ENCODE results near the gene CAMLG.
"Not testable (repeated sequence)": the region's sequence is repeated elsewhere in the genome, so short reads cannot be mapped to it uniquely, and the experiment has no call there.

Gene CAMLG

DNA sequence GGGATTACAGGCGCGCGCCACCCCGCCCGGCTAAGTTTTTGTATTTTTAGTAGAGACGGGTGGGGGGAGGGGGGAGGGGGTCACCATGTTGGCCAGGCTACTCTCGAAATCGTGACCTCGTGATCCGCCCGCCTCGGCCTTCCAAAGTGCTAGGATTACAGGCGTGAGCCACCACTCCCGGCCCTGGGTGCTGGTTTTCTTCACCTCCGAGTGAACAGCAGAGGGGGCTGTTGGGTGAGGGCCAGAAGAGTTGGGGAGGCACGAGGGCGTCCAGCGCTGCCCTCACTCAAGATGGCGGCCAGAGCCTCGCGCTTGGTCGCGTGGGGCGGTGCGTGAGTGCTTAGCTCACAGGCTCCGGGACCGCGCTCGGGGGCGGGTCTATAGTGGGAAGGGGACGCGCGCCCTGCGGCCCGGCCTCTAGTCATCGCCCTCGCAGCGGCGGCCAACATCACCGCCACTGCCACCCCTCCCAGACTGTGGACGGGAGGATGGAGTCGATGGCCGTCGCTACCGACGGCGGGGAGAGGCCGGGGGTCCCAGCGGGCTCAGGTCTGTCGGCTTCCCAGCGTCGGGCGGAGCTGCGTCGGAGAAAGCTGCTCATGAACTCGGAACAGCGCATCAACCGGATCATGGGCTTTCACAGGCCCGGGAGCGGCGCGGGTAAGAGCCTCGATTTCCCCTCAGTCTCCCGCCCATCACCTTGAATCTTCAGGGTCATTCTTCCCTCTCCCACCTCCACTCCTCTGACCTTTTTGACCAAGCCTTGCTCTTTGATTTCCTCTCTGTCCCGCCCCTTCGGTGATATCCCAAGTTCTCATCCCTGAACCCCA is at the start of gene CAMLG:
CAMLG (plus strand) TSS at position 416 of the 830 bp plus-strand sequence; CDS start at position 489, 73 bp downstream.
- DNase-seq (ENCODE audit: low read depth): peak; percentile 96

DNA sequence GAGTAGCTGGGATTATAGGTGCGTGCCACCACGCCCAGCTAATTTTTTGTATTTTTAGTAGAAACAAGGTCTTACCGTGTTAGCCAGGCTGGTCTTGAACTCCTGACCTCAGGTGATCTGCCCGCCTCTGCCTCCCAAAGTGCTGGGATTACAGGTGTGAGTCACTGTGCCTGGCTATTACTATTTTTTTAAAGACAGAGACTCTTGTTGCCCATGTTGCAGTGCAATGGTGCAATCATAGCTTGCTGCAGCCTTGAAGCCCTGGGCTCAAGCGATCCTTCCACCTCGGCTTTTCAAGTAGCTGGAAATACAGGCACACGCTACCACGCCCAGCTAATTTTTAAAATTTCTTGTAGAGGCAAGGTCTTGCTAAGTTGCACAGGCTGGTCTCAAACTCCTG is 48.2 kb upstream of the CAMLG start:
- DNase-seq (ENCODE audit: low read depth): not testable (repeated sequence)

DNA sequence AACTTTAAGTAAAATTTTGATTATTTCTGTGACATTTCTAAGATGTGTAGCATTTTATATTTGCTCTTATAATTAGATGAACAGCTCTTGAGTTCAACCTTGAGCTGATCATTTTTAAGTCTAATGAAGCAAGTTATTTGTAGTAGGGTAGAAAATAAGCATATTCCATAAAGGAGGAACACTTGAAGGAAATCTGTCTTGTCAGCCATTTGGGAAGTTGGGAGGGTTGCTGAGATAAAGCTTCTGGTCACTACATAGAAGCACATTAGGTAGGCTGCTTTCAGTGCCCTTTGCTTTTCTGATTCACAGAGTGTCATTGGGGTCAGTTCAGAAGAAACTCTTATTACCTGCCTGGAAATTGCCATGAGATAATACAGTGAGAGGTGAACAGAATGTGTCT is 45.6 kb upstream of the CAMLG start:
- DNase-seq (ENCODE audit: low read depth): no peak

DNA sequence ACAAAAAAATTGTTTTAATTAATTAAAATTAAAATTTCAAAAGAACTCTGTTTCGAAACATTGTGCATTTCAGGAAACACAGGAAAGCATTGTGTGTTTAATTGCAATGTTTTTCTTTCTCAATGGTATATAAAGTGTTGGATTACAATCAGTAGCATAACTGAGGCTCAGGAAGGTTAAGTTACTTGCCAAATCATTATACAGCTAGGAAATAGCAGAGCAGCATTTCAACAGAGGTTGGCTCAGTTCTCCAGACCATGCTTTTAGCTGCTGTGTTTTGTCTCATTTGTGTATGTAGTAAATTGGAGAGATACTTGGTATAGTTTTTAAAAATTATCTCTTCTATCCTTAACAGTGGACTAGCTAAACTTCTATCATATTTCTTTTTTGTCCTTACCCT is 30.0 kb upstream of the CAMLG start:
- no peak for DNase-seq (ENCODE audit: low read depth)

DNA sequence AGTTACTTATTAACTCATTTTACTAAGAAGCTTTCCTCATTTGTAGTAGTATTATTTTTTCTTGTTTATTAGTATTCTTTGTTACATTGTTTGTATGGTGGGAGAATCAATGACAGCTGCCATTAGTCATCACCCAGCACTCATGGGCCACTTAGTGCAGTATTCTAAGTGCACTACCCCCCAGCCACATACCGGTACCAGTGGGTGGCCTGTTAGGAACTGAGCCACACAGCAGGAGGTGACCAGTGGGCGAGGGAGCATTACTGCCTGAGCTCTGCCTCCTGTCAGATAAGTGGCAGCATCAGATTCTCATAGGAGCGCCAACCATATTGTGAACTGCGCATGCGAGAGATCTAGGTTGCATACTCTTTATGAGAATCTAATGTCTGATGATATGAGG is 24.2 kb upstream of the CAMLG start:
- DNase-seq (ENCODE audit: low read depth): no peak

DNA sequence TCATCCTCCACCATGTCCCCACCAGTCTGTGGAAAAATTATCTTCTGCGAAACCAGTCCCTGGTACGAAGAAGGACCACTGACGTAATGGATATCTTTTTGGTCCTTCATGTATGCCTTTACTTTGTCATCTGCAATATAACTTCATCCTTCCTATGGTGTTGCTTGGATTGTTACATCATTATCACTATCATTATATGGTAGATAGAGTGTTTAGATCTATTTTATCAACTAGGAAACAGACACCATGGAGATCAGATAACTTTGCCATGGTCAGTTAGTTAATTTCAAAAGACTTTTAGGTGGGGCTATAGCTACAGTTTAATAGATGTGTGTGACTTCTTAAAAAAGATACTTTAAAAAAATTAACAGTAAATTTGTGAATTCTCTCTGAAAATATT is 23.8 kb upstream of the CAMLG start:
- DNase-seq (ENCODE audit: low read depth): no peak

DNA sequence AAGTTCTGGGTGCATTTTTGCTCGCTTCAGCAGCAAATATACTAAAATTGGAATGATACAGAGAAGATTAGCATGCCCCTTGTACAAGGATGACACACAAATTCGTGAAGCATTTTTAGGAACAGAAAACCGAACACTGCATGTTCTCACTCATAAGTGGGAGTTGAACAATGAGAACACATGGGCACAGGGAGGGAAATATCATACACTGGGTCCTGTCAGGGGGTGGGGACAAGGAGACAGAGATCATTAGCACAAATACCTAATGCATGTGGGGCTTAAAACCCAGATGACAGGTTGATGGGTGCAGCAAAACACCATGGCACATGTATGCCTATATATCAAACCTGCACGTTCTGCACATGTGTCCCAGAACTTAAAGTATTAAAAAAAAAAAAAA is 22.9 kb upstream of the CAMLG start:
- not testable (repeated sequence) for DNase-seq (ENCODE audit: low read depth)

DNA sequence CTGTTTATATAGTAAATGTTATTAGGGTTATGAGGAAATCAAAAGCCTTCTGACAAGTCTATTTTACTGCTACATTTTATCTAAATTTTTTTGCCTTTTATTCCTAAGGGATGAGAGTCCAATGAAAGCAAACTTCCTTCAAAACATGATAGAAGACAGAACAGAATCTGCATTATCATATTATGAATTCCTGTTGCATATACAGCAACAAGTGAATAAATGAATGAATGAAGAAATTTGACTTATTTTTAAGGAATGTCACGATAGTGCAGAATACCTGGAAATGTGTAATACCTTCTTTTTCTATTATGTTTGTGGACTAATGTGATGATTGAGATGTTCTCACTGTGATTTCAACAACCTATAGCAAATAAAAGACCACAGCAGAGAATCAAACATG is 13.5 kb upstream of the CAMLG start:
- DNase-seq (ENCODE audit: low read depth): no peak

DNA sequence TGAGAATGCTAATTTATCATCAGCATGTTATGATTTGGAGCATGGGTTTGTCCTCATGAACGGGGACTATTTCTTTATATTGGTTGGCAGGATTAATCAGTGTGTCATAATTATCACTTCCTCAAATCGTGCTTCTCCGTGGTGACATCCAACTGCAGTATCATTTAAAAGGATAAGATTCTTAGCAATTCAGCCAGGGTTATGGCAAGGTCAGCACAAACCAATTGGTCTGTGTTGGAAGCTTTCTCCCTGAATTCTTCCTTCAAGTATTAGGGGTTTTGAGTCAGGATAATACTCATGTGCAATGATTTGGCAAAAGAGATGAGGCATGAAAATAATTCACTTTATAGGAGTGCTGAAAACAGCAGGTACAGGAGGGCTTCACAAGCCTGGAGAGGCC is 5.5 kb upstream of the CAMLG start:
- no peak for DNase-seq (ENCODE audit: low read depth)

DNA sequence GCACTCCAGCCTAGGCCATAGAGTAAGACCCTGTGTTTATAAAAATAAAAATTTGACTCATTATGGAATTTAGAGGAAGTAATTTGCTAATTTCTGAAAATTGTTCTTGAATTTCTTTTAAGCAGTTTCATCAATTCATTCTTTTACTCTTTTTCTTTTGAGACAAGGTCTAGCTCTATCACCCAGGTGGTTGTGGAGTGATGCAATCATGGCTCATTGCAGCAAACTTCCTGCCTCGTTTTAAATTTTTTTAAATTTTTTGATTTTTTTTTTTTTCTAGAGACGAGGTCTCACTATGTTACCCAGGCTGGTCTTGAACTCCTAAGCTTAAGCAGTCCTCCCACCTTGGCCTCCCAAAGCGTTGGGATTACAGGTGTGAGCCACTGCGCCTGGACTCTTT is 3.1 kb upstream of the CAMLG start:
- DNase-seq (ENCODE audit: low read depth): no peak

DNA sequence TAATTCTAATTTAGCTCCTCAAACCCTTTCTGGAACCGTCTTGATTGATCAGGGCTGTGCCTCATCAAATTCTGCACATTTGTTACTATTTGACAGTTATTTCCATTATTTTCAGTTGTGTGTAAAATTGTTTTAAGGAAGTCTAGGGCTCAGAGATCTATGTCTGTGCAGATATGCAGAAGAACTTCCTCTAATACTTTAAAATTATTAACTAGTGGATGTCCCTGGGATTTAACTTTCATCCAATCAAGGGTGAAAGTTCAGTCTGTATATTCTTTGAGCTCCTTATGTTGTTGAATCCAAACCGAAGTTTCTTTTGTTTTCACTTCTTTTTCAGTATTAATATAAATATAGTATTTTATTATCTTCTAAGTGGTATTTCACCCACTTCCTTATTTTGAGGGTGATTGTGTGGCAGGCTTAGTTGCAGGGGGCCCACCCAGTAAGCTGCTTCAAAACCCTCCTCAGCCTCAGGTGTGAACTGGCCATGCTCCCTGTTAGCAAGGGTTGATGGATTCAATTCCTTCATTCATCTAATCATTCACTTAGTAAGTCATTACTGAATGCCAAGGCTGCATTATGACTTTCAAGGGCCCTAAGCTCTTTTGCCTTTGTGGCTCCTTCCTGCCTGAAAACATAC is 2.1 kb upstream of the CAMLG start:
- DNase-seq (ENCODE audit: low read depth): no peak

DNA sequence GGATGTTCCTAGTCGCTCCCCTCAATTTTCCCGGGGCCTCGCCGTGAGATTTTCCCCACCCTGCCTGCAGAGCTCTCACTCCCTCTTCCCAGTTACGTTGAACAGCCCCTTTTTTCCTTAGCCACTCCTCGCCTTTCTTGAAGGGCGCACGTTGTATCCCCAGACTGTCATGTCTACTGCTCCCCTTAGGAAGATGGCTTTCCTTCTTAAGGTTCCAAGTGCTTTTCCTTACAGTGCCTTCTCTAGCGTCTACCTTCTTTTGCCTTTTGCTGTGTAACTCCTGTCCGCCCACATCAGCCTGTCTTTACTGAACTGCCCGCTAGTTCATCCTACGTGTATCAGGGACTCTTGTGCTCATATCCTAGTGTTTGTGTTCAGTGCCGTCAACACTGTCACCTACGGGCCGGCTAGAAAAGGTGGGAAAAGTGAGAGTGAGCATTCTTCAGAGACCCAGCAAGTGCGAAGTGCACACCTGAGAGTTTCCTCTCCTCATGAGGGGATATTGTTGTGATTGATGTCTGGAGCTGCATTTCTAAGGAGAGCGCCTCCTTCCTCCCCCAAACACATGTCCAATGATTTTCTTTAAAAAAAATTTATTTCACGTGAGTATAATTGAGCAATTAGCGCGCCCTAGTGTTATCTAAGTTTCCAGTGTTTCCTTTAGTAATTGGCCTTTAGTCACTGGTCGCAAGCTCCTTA is 764 bp downstream of the CAMLG start:
- no peak for DNase-seq (ENCODE audit: low read depth)

DNA sequence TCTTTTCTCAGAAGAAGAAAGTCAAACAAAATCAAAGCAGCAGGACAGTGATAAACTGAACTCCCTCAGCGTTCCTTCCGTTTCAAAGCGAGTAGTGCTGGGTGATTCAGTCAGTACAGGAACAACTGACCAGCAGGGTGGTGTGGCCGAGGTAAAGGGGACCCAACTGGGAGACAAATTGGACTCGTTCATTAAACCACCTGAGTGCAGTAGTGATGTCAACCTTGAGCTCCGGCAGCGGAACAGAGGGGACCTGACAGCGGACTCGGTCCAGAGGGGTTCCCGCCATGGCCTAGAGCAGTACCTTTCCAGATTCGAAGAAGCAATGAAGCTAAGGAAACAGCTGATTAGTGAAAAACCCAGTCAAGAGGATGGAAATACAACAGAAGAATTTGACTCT is 2.7 kb downstream of the CAMLG start:
- DNase-seq (ENCODE audit: low read depth): no peak

DNA sequence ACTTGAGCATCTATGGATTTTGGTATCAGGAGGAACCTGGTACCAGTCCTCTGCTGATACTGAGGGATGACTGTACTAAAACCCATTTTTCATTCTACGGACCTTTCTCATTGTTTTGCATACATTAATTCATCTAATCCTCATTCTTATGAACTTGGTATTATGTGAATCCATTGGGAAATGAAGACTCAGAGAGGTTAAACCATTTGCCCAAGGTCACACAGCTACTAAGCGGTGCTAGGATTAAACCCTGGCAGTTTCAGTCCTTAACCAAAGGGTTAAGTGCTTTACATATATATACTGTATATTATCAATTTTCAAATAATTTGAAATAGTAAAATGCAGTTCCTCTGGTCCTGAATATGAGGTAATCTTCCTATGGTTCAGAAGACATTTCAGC is 3.8 kb downstream of the CAMLG start:
- DNase-seq (ENCODE audit: low read depth): no peak

DNA sequence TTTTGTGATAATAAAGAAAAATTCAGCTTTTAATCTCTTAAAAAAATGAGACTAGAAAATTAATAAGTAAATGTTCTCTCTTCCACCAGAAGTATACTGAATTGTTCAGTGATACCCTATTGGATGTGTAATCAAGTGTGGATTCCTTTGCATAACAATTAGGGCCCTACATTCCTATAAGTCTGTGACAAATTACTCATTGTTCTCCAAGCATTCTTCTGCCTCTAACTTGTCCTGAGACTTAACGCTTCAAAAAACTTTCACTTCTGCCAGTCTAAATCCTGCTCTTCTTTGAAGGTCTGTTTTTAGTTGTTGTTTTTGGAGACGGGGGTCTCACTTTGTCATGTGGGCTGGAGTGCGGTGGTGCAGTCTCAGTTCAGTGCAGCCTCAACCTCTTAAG is 11.1 kb downstream of the CAMLG start:
- DNase-seq (ENCODE audit: low read depth): no peak

DNA sequence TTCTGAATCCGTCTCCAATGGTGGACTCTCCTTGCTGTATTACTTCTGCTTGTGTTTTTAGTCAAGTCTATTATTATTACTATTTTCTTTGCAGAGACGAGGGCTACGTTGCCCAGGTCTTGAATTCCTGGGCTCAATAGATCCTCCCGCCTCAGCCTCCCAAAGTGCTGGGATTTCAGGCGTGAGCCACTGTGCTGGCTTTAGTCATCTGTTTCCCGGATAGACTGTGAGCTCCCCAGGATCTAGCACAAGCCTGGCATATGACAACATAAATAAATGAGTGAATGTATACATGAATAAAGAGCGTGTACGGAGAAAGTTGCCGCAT is 19.8 kb downstream of the CAMLG start:
- no peak for DNase-seq (ENCODE audit: low read depth)

DNA sequence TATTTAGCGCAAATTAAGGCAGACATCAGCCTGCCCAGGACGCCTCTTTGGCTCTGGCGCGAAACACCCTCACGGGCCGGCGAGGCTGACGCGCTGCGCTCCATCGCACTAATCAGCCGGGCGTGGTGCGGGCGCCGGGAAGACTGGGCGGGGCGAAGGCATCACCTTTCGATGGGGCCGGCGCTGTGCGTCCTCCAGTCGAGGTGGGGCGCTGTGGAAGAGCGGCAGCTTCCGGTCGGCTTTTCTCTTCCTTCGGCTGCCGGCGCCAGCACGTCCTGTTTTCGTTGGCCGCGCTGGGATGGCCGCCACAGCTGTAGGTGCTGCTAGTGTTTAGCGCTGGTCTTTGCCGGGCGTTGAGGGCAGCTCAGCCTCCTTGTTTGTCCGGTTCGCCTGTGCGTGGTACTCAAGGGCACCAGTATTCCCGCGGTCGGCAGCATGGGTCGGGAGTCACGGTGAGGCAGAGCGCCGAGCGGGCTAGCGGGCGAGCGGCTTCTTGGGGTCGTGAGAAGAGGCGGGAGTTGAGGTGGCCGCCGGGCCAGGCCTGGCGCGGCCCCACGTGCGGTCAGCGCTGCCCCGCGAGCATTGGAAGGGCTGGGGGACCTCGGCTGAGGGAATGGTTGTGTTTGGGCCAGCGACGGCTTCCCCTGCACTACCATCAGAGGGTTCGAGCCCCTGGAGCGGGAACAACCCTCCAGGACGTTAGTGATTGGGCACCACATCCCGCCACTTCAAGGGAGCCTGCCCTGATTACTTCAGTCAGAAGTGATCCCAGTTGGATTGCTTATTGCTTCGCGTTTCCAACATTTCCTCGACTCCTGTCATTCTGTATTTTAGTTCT is 20.4 kb downstream of the CAMLG start, which contains the start of gene DDX46:
DDX46 (plus strand) TSS at position 276 of the 838 bp plus-strand sequence; CDS start at position 436, 160 bp downstream.
- peak; percentile 90 for DNase-seq (ENCODE audit: low read depth)

DNA sequence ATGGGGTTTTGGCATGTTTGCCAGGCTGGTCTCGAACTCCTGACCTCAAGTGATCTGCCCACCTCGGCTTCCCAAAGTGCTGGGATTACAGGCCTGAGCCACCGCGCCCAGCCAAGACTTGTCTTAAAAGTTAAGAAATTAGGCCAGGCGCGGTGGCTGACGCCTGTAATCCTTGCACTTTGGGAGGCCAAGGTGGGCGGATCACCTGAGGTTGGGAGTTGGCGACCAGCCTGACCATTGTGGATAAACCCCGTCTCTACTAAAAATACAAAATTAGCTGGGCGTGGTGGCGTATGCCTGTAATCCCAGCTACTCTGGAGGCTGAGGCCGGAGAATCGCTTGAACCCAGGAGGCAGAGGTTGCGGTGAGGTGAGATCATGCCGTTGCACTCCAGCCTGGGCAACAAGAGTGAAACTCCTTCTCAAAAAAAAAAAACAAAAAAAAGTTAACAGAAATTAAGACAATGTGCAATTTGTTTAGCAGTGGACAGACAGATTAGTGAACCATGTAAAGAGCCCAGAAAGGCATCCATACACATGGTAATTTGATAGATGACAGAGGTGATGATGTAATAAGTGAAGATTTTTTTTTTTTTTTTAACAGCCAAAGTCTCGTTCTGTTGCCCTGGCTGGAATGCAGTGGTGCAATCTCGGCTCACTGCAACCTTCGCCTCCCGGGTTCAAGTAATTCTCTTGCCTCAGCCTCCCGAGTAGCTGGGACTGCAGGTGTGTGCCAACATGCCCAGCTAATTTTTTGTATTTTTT is 29.4 kb downstream of the CAMLG start:
- DNase-seq (ENCODE audit: low read depth): not testable (repeated sequence)

DNA sequence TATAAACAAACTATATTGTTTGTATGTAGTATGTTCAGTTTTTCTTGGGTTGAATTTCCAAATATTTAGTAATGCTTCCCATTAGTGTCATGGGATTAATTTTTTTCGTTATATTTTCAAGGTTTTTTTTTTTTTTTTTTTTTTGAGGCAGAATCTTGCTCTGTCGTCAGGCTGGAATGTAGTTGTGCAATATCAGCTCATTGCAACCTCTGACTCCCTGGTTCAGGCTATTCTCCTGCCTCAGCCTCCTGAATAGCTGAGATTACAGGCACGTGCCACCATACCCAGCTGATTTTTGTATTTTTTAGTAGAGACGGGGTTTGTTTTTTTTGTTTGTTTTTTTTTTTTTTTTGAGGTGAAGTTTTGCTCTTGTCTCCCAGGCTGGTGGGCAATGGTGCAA is 30.9 kb downstream of the CAMLG start:
- no peak for DNase-seq (ENCODE audit: low read depth)

DNA sequence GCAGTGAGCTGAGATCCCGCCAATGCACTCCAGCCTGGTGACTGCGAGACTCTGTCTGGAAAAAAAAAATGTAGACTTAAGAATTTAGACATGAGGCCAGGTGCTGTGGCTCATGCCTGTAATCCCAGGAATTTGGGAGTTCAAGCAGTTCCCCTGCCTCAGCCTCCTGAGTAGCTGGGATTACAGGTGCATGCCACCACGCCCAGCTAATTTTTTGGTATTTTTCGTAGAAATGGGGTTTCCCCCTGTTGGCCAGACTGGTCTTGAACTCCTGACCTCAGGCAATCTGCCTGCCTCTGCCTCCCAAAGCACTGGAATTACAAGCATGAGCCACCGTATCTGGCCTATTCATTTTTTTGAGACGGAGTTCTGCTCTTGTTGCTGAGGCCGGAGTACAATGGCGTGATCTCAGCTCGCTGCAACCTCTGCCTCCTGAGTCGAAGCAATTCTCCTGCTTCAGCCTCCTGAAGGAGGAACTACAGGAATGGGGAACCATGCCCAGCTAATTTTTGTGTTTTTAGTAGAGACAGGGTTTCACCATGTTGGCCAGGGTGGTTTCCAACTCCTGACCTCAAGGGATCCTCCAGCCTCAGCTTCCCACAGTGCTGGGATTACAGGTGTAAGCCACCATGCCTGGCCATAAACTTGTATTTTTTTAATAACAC is 34.2 kb downstream of the CAMLG start:
- no peak for DNase-seq (ENCODE audit: low read depth)

DNA sequence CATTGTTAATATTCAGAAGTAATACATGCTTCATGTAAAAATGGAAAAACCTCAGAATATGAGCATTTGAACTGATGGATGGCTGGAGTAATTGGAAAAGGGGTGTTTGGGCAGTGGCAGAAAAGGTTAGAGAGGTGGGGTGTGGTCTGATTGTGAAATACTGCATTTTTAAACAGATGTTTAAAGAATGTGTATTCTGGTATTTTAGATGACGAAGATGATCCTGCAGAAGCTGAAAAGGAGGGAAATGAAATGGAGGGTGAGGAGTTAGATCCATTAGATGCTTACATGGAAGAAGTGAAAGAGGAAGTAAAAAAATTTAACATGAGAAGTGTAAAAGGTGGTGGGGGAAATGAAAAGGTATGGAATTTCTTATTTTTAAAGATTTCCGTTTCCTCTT is 39.0 kb downstream of the CAMLG start:
- no peak for DNase-seq (ENCODE audit: low read depth)
